ENCODE measurements around the gene POLA2.

The POLA2 gene

DNA sequence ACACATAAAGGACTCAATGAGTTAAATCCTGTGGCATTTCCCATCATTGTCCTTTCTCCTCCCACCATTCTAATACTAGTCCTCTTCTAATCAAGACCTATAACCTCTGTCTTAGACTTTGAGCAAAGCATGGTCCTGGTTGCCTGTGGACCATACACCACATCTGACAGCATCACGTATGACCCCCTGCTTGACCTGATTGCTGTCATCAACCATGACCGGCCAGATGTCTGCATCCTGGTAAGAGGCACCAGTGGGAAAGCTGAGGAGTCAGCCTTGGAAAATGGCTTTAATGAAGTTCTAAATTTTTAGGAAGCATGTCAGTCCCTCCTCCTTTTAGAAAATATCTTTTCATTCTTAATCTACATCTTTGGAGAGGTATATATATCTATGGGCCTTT lies 25.8 kb downstream of the POLA2 start:
- TF ChIP-seq ZNF274 (IDR thresholded peaks at IDR 0.05; ENCODE audit: low read depth, low read length), result no peak
- H3K4me3 ChIP-seq (ENCODE audit: low read length), result no peak overlapping the region

DNA sequence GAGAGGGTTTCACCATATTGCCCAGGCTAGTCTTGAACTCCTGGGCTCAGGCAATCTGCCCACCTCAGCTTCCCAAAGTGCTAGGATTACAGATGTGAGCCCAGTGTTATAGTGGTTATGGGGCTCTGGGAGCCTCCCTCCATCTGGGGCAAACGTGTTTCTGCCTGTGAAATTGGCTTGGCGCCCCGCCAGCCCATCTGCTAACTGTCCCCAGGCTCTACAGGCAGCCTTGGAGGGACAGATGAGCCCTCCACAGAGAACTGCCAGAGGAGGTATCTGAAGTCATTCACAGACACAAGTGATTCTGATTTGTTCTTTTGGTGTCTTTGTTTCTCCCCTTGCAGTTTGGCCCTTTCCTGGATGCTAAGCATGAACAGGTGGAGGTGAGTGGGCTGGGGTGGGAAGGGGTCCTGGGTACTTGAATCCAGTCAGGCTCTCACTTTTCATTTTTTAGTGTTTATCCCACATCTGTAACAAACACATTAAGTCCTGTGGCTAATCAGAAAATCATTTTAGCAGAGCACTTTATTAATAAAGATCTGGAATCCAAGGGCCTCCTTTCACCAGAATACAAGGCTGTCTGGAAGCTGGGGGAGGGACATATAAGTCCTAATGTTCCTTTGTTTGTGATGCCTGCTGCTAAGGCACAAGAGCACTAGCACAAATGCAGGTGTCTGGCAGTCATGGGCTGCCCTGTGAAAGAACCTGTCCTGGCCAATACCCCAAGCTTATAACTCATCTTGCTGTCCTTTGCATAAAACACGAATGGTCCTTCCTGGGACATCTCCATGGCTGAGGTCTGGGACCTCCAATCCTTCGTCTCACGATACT lies 27.2 kb downstream of the POLA2 start:
- TF ChIP-seq ZNF274 (IDR thresholded peaks at IDR 0.05; ENCODE audit: low read depth, low read length), result no peak

DNA sequence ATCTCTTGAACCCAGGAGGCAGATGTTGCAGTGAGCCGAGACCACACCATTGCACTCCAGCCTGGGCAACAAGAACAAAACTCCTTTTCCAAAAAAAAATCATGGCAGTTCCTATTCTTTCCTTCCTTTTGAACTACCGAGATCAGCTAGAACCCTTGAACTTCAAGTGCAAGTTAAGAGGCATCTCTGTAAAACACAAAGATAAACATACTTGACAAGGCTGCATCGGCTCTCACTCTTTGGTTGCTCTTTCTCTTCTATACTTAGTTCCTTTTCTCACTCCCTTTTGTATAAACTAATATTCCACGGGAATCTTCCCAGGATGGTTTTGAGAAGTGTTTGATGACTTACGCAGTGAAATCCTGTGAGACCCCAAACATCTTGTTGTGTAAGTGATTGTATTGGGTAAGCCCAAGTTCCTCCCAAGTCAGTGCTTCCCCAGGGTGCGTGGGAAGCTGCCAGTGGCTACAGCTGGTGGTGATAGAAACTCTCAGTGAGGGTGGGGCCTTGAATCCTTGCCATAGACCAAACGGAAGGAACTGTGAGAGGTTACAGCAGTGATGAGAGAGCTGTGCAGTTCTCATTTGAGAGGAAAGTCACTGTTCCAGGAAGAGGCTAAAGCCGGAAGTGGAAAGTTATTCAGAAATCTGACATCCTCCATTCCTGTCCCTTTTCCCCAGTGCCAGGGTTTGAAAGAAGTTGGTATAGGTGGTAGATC lies 28.8 kb downstream of the POLA2 start:
- no peak overlapping the region for H3K4me3 ChIP-seq (ENCODE audit: low read length)
- TF ChIP-seq ZNF274 (IDR thresholded peaks at IDR 0.05; ENCODE audit: low read depth, low read length), result no peak

More for the DNA sequence above, 27.2 kb downstream of the POLA2 start:
- no peak overlapping the region for H3K4me3 ChIP-seq (ENCODE audit: low read length)

DNA sequence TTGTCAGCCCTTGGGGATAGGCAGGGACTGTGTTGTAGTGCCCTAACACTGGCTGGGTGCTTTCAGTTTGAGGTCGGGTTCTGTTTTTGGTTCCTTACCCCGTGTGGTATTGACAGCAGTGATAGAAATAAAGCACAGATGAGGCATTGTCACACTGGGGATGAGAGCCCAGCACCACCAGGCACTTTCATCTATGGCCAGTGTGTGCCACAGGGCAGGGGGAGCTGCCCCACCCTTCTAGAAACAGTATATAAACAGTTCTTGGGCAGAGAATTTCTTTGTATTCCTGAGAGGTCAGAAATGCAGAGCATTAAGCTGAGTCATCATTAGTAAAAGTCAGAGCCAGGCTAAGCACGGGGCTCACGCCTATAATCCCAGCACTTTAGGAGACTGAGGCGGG lies 29.9 kb downstream of the POLA2 start:
- no peak overlapping the region for H3K4me3 ChIP-seq (ENCODE audit: low read length)
- TF ChIP-seq ZNF274 (IDR thresholded peaks at IDR 0.05; ENCODE audit: low read depth, low read length), result no peak

DNA sequence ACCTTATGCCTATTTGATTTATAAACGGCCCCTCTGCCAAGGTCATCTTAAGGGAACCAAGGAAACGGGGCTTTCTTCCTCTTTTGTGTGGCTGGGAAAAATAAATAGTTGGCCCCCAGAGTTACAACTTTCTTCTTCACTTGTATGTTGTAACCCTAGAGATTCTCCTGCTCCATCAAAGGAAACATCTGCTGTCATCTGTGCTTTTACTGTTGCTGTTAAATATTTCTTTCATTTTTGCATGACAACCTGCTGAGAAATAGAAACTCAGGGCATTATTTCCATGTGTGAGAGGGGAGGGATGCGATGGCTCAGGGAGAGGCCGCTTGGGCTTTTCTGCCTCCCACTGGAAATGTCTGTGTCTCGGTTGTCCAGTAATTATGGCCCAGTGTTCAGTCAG lies 31.1 kb downstream of the POLA2 start:
- H3K4me3 ChIP-seq (ENCODE audit: low read length), result no peak overlapping the region
- TF ChIP-seq ZNF274 (IDR thresholded peaks at IDR 0.05; ENCODE audit: low read depth, low read length), result no peak

DNA sequence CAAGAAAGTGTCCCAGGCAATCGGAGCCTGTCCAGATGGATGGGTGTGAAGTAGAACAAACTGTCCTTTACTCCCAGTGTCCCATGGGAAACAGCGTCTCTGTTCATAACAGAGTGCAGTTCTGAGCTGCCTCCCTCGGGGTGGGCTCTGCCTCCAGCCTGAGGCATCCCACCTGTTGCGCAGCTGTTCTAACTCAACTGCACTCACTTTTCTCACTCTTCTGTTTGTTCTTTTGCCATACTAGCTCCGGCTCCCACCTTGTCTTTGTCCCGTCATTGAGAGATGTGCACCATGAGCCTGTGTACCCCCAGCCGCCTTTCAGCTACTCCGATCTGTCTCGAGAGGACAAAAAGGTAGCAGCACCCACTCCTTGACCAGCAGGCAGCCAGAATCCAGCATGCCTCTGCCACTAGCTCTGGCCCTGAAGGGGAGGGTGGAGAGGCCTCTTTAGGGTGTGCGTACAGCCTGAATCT lies 32.2 kb downstream of the POLA2 start:
- no peak overlapping the region for H3K4me3 ChIP-seq (ENCODE audit: low read length)
- no peak for TF ChIP-seq ZNF274 (IDR thresholded peaks at IDR 0.05; ENCODE audit: low read depth, low read length)

DNA sequence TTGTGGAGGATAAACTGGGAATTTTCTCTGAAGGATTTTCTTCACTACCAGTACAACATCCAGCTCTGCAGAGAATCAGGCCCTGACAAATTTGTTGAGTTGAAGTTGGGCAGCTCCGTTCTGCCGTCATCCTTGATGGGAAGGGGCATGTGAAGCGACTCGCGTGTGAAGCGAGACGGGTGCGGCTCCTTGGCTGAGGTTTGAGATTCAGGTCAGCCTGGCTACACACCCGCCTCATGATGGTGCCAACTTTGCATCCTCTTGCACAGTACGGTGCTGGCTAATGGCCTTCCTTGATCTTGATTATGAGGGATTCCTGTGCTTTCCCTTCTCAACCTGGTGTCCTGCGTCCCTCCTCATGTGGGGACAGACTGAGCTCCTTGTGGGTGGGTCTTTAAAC lies 33.2 kb downstream of the POLA2 start:
- H3K4me3 ChIP-seq (ENCODE audit: low read length), result no peak overlapping the region
- TF ChIP-seq ZNF274 (IDR thresholded peaks at IDR 0.05; ENCODE audit: low read depth, low read length), result no peak

DNA sequence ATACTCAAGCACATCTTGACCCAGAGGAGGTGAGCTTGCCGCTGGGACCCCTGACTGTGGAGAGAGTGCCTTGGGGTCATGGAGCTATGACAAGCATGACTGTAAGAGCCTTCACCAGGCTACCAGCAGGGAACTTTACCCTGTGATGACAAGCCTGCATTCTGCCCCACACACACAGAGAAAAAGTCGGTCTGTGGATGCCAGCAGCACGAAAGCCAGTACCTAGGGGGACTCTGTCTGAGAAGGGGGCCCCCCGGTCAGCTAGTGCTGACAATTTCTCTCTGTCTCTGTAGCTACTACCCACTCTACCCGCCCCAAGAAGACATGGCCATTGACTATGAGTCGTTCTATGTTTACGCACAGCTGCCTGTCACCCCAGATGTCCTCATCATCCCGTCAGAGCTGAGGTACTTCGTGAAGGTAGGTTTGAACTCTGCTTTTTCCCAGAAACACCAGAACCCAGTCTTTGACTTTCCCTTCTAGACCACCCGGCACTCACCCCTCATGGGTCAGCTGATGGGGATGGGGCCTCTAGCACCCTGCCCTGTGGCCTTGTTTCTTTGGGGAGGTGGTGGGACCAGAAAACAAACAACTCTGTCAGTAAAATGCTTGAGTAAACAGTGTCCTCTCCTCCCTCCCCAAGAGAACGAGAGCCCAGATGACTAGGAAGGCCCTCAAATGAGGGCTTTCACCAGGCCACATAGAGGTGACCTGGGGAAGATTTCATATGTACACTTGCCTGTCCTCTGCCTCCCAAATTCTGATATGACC lies 34.0 kb downstream of the POLA2 start:
- H3K4me3 ChIP-seq (ENCODE audit: low read length), result no peak overlapping the region
- TF ChIP-seq ZNF274 (IDR thresholded peaks at IDR 0.05; ENCODE audit: low read depth, low read length), result no peak

DNA sequence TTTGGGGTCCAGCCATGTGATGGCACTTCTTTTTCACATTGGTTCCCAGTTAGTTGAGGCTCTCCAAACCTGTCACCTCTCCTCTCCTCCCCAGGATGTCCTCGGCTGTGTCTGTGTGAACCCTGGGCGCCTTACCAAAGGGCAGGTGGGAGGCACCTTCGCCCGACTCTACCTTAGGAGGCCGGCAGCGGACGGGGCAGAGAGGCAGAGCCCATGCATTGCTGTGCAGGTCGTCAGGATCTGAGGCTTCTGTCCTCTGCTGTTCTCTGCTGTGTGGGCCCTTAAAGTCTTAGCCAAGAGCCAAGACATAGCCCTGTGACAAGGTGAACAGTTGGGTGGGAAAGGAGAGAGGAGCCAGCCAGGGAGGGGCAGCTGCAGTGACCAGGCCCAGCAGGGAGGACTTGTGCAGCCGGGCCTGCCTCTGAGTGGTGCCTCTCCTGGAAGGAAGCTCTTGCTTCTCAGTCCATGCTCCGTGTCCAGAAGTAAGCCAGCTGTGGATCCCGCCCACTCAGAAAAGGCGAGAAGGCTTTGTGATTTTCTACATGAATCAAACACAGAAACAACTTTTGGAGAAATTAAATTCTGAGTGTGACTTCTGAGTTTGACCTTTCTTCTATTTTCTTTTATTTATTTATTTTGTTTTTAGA lies 35.4 kb downstream of the POLA2 start:
- TF ChIP-seq ZNF274 (IDR thresholded peaks at IDR 0.05; ENCODE audit: low read depth, low read length), result no peak
- H3K4me3 ChIP-seq (ENCODE audit: low read length), result no peak overlapping the region

DNA sequence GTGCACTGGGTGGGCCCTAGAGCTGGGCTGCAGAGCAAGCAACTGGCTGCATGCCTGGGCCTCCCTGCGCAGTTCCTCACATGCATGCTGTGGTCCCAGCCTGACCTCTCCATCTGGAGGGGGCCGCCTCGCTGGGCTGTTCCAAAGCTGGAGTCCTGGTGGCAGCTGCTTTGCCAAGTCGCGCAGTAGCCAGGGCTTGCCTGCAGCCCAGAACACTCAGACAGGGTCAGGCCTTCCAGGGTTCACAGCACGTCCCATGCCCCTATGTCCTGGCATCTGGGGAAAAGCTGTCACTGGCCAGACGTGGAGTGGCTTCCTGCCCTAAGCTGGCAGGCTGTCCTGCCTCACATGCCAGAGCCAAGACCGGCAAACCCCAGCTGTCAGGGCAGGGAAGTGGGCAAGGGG lies 36.4 kb downstream of the POLA2 start:
- H3K4me3 ChIP-seq (ENCODE audit: low read length), result no peak overlapping the region
- no peak for TF ChIP-seq ZNF274 (IDR thresholded peaks at IDR 0.05; ENCODE audit: low read depth, low read length)

DNA sequence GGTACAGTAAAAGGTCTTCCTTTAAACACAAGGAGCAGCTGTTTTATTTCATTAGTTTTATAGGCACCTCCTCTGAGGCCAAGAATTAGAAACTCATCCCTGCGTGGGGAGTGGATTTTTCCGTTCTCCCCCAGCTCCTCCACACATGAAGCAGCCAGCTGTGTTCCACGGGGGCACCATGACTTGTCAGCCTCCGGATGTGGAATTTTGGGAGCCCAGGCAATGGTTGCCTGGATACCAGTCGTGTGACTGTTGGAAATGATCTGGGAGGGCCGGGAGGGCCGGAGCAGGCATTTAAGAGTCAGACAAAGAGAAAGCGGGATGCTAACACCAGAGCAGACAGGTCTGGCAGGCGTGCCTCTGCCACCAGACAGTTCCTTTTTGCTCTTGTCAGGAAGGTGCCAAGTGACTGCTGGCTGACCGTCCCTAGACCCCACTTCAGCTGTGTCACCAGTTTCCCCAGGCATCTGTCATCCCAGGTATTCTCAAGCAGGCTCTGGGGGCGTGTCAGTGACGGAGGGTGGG lies 37.0 kb downstream of the POLA2 start:
- no peak for TF ChIP-seq ZNF274 (IDR thresholded peaks at IDR 0.05; ENCODE audit: low read depth, low read length)
- no peak overlapping the region for H3K4me3 ChIP-seq (ENCODE audit: low read length)

DNA sequence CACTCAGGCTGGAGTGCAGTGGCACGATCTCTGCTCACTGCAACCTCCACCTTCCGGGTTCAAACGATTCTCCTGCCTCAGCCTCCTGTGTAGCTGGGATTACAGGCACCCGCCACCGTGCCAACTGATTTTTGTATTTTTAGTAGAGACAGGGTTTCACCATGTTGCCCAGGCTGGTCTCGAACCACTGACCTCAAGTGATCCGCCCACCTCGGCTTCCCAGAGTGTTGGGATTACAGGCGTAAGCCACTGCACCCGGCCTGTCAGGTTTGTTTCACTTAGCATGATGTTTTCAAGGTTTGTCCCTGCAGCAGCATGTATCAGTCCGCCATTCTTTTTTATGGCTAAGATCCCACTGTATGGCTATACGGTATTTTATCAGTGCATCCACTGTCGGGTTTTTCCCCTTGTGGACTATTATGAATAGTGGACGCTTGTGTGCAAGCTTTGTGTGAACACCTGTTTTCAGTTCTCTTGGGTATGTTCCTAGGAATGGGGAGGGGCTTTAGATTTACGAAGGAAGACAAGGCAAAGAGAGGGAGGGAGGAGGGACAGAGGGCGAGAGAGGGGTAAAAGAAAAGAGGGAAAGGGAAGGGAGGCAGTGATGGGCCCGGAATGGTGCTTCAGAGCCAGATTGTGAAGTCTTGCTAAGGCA lies 39.0 kb downstream of the POLA2 start:
- no peak for TF ChIP-seq ZNF274 (IDR thresholded peaks at IDR 0.05; ENCODE audit: low read depth, low read length)
- no peak overlapping the region for H3K4me3 ChIP-seq (ENCODE audit: low read length)

All from GM08714 (cell line).